Astrocyte (in vitro differentiated cells and primary cell): Measurements from ENCODE around the gene CD3E. TPM values are rescaled to one million over a fixed set of nuclear protein-coding genes. Genes with fewer than 3 reads are reported as not detected.
"Not testable (repeated sequence)": the region's sequence is repeated elsewhere in the genome, so short reads cannot be mapped to it uniquely, and the experiment has no call there.

Source experiments
- DNase-seq: peaks from one replicate; pipeline ENCODE4 v3.0.0-alpha.2; 2010; ENCODE audit warnings: low read depth
- FAIRE-seq: peaks from 2 replicates; lab custom pipeline; 2011; peaks lifted over from hg19 to GRCh38; lab: Jason Lieb, UNC
- H2AFZ ChIP-seq: 2 replicates; pipeline ENCODE4 v1.6.0; 2012; ENCODE audit warnings: low read depth, low read length, inconsistent platforms
- H3K27ac ChIP-seq: 2 replicates; pipeline ENCODE4 v1.5.1; 2011; ENCODE audit warnings: low read depth, low read length, inconsistent platforms
- H3K27me3 ChIP-seq: 2 replicates; pipeline ENCODE4 v1.6.0; 2011; ENCODE audit warnings: low read length, inconsistent platforms; ENCODE audit not compliant: insufficient read depth
- H3K36me3 ChIP-seq: 2 replicates; pipeline ENCODE4 v1.5.1; 2011; ENCODE audit warnings: low read length, inconsistent platforms; ENCODE audit not compliant: insufficient read depth
- H3K4me1 ChIP-seq: 2 replicates; pipeline ENCODE4 v1.5.1; 2011; ENCODE audit warnings: low read length, inconsistent platforms; ENCODE audit not compliant: insufficient read depth
- H3K4me2 ChIP-seq: 2 replicates; pipeline ENCODE4 v1.6.0; 2012; ENCODE audit warnings: low read length, inconsistent platforms
- H3K4me3 ChIP-seq: 2 replicates; pipeline ENCODE4 v1.5.1; 2011; ENCODE audit warnings: low read depth, mild to moderate bottlenecking, low read length, inconsistent platforms; ENCODE audit not compliant: insufficient read depth
- H3K79me2 ChIP-seq: 2 replicates; pipeline ENCODE4 v1.6.0; 2012; ENCODE audit warnings: mild to moderate bottlenecking, low read length, inconsistent platforms; ENCODE audit not compliant: insufficient read depth
- H3K9ac ChIP-seq: 2 replicates; pipeline ENCODE4 v1.6.0; 2012; ENCODE audit warnings: mild to moderate bottlenecking, low read length, inconsistent platforms
- H3K9me3 ChIP-seq: 2 replicates; pipeline ENCODE4 v1.5.1; 2012; ENCODE audit warnings: low read depth, mild to moderate bottlenecking, low read length, inconsistent platforms; ENCODE audit not compliant: insufficient read depth
- H4K20me1 ChIP-seq: 2 replicates; pipeline ENCODE4 v1.6.0; 2012; ENCODE audit warnings: low read length, inconsistent platforms; ENCODE audit not compliant: insufficient read depth
- H3K27ac Mint-ChIP-seq: one replicate; pipeline ENCODE4 v1.8.0; 2021; ENCODE audit warnings: mild to moderate bottlenecking, mixed read lengths; ENCODE audit not compliant: unreplicated experiment
- H3K27me3 Mint-ChIP-seq: one replicate; pipeline ENCODE4 v1.8.0; 2021; ENCODE audit warnings: low read depth, mixed read lengths; ENCODE audit not compliant: unreplicated experiment
- H3K36me3 Mint-ChIP-seq: one replicate; pipeline ENCODE4 v1.8.0; 2021; ENCODE audit warnings: low read depth, mixed read lengths; ENCODE audit not compliant: unreplicated experiment
- H3K4me1 Mint-ChIP-seq: one replicate; pipeline ENCODE4 v1.8.0; 2021; ENCODE audit warnings: low read depth, mixed read lengths; ENCODE audit not compliant: unreplicated experiment
- H3K4me3 Mint-ChIP-seq: one replicate; pipeline ENCODE4 v1.8.0; 2021; ENCODE audit warnings: mild to moderate bottlenecking, moderate library complexity, mixed read lengths; ENCODE audit not compliant: unreplicated experiment
- H3K9me3 Mint-ChIP-seq: one replicate; pipeline ENCODE4 v1.8.0; 2021; ENCODE audit warnings: mild to moderate bottlenecking, mixed read lengths; ENCODE audit not compliant: unreplicated experiment
- EZH2 ChIP-seq: IDR thresholded peaks from 2 replicates; pipeline ENCODE4 v1.6.1; 2012; ENCODE audit warnings: mild to moderate bottlenecking, low read length, inconsistent platforms; ENCODE audit not compliant: insufficient read depth
- total RNA-seq: library from RNA; stranded (reverse); gene quantifications from 2 replicates; pipeline ENCODE4 v1.2.1, GENCODE V29; 2021
- TF ChIP-seq, protein P1 (sequence below): IDR thresholded peaks from 2 replicates; pipeline ENCODE4 v1.5.1; 2011; ENCODE audit warnings: low read depth, mild to moderate bottlenecking, inconsistent platforms, low read length, moderate library complexity; ENCODE audit not compliant: insufficient read depth

Gene CD3E
- total RNA-seq, 1 donor from 2014 or later: not detected

DNA sequence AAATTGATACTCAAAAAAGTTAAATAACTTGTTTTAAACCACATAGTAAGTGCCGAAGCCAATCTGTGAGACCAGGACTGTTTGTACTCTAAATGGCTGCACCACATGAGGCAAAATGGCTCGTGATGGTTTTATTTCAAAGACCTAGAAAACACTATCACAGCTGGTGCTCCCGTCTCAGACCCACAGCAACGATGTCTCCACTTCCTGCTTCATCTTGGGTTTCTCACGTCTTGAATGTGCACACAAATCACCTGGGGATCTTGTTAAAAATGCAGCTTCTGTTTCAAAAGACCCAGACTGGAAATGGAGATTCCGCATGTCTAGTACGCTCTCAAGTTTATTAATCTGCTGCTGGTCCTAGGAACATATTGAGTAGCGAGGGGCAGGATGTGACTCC lies 1.2 kb downstream of the CD3E start:
- peaks cover 6% of the 10 kb centered on the region for H3K4me1 Mint-ChIP-seq
- H3K36me3 ChIP-seq: no peaks in the 10 kb centered on the region
- H3K9me3 ChIP-seq: no peaks in the 10 kb centered on the region
- H2AFZ ChIP-seq: no peak overlapping the region
- no peak for FAIRE-seq
- H3K36me3 Mint-ChIP-seq: no peaks in the 10 kb centered on the region
- H3K27me3 ChIP-seq: peaks cover 2% of the 10 kb centered on the region
- H3K4me1 ChIP-seq: no peaks in the 10 kb centered on the region
- no peak overlapping the region for H3K4me2 ChIP-seq
- no peak for DNase-seq
- peaks cover 23% of the 10 kb centered on the region for H3K27me3 Mint-ChIP-seq
- TF ChIP-seq EZH2: no peak
- TF ChIP-seq, protein P1, sequence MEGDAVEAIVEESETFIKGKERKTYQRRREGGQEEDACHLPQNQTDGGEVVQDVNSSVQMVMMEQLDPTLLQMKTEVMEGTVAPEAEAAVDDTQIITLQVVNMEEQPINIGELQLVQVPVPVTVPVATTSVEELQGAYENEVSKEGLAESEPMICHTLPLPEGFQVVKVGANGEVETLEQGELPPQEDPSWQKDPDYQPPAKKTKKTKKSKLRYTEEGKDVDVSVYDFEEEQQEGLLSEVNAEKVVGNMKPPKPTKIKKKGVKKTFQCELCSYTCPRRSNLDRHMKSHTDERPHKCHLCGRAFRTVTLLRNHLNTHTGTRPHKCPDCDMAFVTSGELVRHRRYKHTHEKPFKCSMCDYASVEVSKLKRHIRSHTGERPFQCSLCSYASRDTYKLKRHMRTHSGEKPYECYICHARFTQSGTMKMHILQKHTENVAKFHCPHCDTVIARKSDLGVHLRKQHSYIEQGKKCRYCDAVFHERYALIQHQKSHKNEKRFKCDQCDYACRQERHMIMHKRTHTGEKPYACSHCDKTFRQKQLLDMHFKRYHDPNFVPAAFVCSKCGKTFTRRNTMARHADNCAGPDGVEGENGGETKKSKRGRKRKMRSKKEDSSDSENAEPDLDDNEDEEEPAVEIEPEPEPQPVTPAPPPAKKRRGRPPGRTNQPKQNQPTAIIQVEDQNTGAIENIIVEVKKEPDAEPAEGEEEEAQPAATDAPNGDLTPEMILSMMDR: no peak
- no peaks in the 10 kb centered on the region for H3K9me3 Mint-ChIP-seq
- H3K79me2 ChIP-seq: no peaks in the 10 kb centered on the region
- H3K4me3 ChIP-seq: no peak overlapping the region
- no peak overlapping the region for H3K27ac Mint-ChIP-seq
- H4K20me1 ChIP-seq: no peaks in the 10 kb centered on the region
- no peak overlapping the region for H3K27ac ChIP-seq
- H3K4me3 Mint-ChIP-seq: no peak overlapping the region
- no peak overlapping the region for H3K9ac ChIP-seq

- Mint-ChIP-seq H3K27me3 (peaks cover 23% of the 10 kb centered on the region), H3K4me3 (no peak overlapping the region), H3K27ac (no peak overlapping the region), H3K4me1 (peaks cover 6% of the 10 kb centered on the region), H3K36me3 (no peaks in the 10 kb centered on the region), H3K9me3 (no peaks in the 10 kb centered on the region)
- TF ChIP-seq, protein P1: no peak
- TF ChIP-seq EZH2: no peak
- peaks cover 4% of the 10 kb centered on the region for H3K27me3 ChIP-seq
- H4K20me1 ChIP-seq: no peaks in the 10 kb centered on the region
- H3K4me2 ChIP-seq: no peak overlapping the region
- H3K9ac ChIP-seq: no peak overlapping the region
- H3K79me2 ChIP-seq: no peaks in the 10 kb centered on the region
- H3K4me3 ChIP-seq: no peak overlapping the region
- no peak overlapping the region for H3K27ac ChIP-seq
- DNase-seq (no peak), FAIRE-seq (no peak)
- H3K4me1 ChIP-seq: no peaks in the 10 kb centered on the region
- H3K36me3 ChIP-seq: no peaks in the 10 kb centered on the region
- no peaks in the 10 kb centered on the region for H3K9me3 ChIP-seq
- no peak overlapping the region for H2AFZ ChIP-seq
Observed at GRCh38 chr11:118306556-118306955, 2.0 kb downstream of the CD3E start.

- H3K27ac ChIP-seq, H3K79me2 ChIP-seq, H3K4me1 Mint-ChIP-seq, H3K36me3 Mint-ChIP-seq, H3K4me1 ChIP-seq, H3K9me3 ChIP-seq, H3K4me2 ChIP-seq, H4K20me1 ChIP-seq, H2AFZ ChIP-seq, H3K9ac ChIP-seq, H3K9me3 Mint-ChIP-seq, H3K36me3 ChIP-seq, H3K4me3 Mint-ChIP-seq, H3K27ac Mint-ChIP-seq, H3K4me3 ChIP-seq, FAIRE-seq, DNase-seq: not testable (repeated sequence)
- peaks cover 19% of the 10 kb centered on the region for H3K27me3 ChIP-seq
- H3K27me3 Mint-ChIP-seq: peaks cover 27% of the 10 kb centered on the region
Observed at GRCh38 chr11:118308995-118309528, 4.5 kb downstream of the CD3E start.
